PC-9 (cell line): ENCODE results near the gene CRELD1.

Source experiments
- EZH2 ChIP-seq: fragments of 200-600 bp; sonication (generic); IDR thresholded peaks from 2 replicates; pipeline ENCODE4 v1.8.0; 2017; ENCODE audit warnings: antibody characterized with exemption, low read depth
- TF ChIP-seq, protein P1 (sequence below): fragments of 200-600 bp; sonication (generic); conservative IDR thresholded peaks from 2 replicates; pipeline ENCODE4 v1.6.1; 2017; ENCODE audit warnings: mixed run types, antibody characterized with exemption, mild to moderate bottlenecking, moderate library complexity

DNA sequence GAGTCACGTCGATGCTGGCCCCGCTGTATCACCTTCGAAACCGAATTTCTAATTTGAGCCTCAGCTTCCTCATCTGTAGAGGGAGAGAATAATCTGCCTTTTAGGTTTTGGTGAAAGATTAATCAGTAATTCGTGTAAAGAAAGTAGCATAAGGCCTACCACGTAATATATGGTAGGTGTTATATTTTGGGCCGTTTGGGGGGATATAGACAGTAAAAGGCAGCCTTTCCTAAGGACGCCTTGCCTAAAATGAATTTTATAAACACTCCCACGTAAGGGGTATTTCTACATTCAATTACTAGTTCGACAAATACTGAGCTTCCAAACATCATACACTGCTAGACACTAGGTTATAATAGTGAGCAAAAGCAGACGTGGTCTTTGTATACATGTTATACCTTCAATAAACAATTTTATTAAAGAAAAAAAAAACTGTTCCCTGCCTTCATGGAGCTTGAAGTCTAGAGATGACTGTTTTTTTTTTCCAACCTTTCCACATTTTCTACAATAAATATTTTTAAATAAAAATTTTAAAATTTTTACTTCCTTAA is 42.5 kb upstream of the CRELD1 start:
- TF ChIP-seq EZH2: no peak
- TF ChIP-seq, protein P1, sequence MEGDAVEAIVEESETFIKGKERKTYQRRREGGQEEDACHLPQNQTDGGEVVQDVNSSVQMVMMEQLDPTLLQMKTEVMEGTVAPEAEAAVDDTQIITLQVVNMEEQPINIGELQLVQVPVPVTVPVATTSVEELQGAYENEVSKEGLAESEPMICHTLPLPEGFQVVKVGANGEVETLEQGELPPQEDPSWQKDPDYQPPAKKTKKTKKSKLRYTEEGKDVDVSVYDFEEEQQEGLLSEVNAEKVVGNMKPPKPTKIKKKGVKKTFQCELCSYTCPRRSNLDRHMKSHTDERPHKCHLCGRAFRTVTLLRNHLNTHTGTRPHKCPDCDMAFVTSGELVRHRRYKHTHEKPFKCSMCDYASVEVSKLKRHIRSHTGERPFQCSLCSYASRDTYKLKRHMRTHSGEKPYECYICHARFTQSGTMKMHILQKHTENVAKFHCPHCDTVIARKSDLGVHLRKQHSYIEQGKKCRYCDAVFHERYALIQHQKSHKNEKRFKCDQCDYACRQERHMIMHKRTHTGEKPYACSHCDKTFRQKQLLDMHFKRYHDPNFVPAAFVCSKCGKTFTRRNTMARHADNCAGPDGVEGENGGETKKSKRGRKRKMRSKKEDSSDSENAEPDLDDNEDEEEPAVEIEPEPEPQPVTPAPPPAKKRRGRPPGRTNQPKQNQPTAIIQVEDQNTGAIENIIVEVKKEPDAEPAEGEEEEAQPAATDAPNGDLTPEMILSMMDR: no peak
